Measurements from ENCODE around the gene ANO9.
"Not testable (repeated sequence)": the region's sequence is repeated elsewhere in the genome, so short reads cannot be mapped to it uniquely, and the experiment has no call there.

Gene ANO9

GRCh38 chr11:398826-399225 is 43.0 kb downstream of the ANO9 start:
- DNase-seq, result no peak

GRCh38 chr11:396948-397548 is 44.8 kb downstream of the ANO9 start:
- DNase-seq, result no peak

GRCh38 chr11:396511-396947 is 45.3 kb downstream of the ANO9 start:
- no peak for DNase-seq

DNA sequence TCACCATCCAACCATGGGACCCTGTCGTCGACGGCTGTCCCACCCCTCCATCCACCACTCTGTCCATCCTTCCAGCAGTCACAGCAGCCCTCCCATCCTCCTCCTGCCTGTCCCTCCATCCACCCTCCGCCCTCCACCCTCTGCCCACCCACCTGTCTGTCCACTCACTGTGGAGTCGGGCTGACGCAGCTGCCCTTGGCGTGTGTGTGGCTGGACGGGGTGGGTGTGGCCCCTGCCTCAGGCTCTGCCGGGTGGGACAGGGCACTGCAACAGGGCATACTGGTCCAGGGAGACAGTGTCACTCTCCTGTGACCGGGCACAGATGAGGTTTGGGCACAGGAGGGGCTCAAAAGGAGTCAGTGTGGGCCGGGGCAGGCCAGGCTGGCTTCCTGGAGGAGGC is 45.9 kb downstream of the ANO9 start:
- no peak for DNase-seq

DNA sequence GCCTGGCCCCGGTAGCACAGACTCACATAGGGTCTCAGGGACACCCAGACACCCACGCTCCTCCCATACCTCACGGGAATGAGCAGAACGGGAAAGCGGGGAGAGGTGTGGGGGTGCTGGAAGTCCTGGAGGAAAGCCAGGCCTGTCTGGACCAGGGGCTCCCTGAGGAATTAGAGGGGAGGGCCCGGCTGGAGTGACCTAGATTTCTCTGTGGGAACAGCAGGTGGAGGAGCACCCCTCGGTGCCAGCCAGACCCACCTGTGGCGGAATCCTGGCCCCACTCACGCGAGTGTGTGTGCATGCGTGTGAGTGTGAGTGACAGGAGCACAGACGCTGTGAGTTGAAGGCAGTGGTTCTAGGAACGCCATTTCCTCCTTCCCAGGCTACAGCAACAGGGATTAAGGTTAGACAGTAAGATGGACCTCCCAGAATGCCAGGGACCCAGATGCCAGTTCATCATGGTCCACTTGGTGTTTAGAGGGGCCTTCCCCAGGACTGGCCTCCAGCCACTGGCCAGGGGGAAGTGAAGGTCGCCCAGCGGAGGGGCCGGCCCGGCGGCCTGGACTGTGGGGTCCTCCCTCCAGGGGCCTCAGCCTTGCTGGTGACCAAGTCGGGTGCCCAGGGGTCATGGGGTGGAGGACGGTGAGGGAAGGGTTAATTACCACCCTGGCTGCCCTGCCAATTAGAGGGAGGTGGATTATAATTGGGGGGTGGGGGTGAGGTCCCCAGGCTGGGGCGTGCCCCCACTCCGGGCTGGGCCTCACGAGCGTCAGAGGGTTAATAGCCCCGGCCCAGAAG is 46.8 kb downstream of the ANO9 start:
- DNase-seq, result no peak

- DNase-seq, result no peak
These were observed 47.6 kb downstream of the ANO9 start, which contains the start of gene PKP3 for GRCh38 chr11:394034-394857. PKP3 (plus strand) TSS chr11:394209; CDS start chr11:394293, 84 bp downstream.

DNA sequence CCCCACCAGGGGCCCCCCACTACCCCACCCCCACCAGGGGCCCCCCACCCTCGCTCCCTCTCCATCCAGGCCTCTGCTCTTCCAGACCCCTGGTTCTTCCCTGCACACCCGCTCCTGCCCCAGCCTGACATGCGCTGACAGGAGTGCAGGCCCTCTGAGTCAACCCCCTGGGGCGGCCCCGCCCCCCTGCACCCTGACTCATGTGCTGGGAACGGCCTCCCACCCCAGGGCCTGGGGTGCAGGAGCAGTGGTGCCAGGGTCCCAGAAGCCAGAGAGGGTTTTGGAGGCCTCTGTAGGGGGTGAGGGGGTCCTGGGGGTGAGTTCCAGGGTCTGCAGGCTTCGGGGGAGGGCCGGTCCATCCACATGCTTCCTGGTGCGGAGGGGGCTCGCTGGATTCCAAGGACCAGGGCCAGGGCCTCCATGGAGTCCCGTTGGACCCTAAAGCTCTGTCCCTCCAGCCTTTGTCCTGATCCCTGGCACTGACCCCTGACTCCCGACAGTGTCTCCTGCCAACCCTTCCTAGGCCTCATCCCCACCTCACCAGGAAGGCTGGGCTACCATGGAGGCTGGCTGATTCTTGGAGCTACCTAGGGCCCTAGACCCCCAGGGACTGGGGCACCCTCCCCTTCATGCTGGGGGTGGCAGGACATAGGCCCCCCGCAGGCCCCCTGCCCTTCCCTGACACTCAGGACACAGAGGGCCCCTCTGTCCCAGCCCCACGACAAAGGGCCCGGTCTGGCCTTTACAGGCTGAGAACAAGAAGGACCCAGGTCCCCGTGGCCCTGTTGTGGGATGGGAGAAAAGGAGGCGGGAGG is 48.4 kb downstream of the ANO9 start:
- DNase-seq, result no peak

DNA sequence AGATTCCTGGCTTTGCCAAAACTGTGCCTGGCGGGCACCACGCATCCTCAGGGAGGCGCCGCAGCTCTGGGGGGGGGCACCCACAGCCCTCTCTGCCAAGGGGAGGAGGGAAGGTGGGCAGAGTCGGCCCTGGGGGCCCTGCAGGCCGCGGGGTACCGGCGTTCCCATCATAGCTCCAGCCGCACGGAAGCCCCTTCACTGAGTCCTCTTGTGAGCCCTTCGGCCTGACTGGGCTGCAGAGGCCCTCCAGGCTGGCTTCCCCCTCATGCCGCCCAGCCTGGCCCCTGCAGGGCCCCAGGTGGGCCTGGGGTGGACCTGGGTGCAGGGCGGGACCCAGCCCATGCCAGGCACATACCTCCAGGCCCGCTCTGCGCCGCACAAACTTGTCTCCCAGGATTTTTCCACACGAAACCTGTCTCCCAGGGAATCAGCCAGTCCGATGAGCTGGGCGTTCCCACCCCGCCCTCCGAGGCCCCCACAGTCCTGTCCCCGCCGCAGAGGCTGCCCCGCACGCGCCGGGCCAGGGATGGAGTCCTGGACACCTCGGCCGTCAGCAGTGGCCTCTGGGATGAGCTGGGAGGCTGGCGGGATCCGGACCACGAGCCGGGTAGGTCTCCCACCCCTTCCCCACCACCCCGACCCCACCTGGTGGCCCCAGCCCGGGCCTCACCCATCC is 49.6 kb downstream of the ANO9 start:
- DNase-seq, result no peak

- no peak for DNase-seq
These were observed 50.4 kb downstream of the ANO9 start for GRCh38 chr11:391117-392017.

DNA sequence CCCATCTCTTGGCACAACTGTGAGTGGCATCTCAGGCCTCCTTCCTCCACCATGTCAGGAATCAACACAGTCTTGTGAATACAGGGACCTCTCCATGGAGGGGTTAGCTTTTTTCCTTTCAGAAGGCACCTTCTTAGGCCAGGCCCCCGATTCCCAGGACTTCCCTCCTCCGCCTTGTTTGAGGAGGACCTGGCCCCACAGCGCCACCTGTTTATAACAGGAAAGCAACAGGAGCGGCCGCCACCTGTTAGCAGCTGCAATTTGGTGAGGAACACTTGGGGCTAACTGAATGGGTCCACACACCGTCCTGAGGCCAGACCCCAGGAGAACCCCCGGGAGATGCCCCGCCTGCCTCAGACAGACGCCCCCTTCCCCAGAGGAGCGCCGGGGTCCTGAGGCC is 51.6 kb downstream of the ANO9 start:
- no peak for DNase-seq

- DNase-seq, result not testable (repeated sequence)
These were observed 52.4 kb downstream of the ANO9 start for GRCh38 chr11:389369-389768.

GRCh38 chr11:387193-387793 is 54.5 kb downstream of the ANO9 start:
- DNase-seq, result no peak

DNA sequence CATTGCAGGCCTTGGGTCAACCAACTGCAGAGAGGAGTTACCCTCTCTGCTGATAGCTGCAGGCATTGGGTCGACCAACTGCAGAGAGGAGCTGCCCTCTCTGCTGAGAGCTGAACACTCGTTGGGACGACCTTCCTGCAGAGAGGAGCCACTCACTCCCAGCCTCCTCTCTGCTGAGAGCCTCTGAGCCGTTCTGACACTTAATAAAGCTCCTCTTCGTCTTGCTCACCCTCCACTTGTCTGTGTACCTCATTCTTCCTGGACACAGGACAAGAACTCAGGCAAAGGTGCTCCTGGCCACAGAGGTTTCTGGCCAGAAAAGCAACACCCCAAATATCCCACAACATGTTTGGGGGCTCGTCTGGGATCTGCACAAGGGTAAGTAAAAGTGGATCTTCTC is 55.3 kb downstream of the ANO9 start:
- DNase-seq, result no peak

- no peak for DNase-seq
These were observed 56.0 kb downstream of the ANO9 start for GRCh38 chr11:385594-386351.

DNA sequence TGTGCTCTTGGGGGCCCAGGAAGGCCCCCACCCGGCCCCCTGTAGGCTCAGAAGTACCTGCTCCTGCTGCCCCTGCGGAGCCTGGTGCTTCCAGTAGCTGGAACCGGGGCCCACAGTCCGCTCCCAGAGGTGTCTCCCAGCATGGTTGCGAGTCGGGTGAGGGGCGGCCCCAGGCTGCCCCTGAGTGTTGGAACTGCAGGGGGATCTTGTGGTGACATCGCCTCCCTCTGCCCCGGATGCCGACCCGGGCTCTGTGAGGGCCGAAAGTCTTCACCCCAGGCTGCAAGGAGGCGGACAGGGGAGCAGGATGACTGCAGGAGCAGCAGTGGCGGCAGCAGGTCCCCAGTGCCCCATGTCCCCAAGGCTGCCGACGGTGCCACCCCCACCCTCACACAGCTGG is 57.3 kb downstream of the ANO9 start:
- DNase-seq, result no peak

GRCh38 chr11:383431-383830 is 58.4 kb downstream of the ANO9 start:
- no peak for DNase-seq

DNA sequence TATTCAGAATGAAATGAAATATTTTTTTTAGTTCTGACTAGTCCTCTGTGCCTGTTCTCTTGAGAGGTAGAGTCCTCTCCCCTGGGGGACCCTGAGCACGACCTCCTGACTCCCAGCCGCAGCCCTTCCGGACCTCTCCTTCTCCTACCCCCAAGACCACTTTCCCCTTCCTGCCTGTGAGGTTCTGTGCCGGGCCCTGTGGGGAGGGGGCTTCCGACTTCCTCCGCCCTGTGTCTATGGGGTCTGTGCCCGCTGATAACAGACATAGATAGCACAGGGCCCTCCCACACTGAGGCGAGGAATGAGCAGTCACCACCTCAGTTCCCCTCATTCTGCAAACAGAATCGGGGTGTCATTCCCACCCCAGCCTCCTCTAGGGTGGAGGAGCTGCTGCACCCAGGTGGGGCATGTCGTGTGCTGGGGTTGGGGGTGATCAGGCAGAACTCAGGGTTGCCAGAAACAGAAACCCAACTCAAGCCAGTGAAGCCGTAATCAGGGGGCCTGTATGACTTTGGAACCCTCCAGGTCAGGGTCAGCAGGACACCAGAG is 59.7 kb downstream of the ANO9 start:
- DNase-seq, result no peak

- no peak for DNase-seq
These were observed 60.2 kb downstream of the ANO9 start for GRCh38 chr11:381501-382072.

DNA sequence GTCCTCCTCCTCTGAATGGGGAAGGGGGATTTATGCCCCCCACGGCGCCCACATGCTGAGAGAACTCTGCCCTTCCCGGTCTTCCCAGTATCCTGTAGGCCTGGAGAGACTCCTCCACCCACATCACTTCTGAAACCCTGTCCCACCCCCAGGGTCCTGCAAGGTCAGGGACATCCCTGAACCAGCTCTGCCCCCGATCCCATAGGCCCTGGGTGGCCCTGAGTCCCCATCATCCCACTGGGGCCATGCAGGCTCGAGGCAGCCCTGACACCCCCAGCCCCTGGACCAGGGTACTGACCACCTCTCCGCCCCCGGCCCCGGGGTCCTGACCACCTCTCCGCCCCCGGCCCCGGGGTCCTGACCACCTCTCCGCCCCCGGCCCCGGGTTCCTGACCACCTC is 60.8 kb downstream of the ANO9 start:
- no peak for DNase-seq
